Measurements from ENCODE around the gene NF1. TPM values are rescaled to one million over a fixed set of nuclear protein-coding genes. Genes with fewer than 3 reads are reported as not detected.
"Not testable (repeated sequence)": the region's sequence is repeated elsewhere in the genome, so short reads cannot be mapped to it uniquely, and the experiment has no call there.

The NF1 gene
- total RNA-seq, 2 donors from 2014 or later: 62.3 to 68.0 TPM

DNA sequence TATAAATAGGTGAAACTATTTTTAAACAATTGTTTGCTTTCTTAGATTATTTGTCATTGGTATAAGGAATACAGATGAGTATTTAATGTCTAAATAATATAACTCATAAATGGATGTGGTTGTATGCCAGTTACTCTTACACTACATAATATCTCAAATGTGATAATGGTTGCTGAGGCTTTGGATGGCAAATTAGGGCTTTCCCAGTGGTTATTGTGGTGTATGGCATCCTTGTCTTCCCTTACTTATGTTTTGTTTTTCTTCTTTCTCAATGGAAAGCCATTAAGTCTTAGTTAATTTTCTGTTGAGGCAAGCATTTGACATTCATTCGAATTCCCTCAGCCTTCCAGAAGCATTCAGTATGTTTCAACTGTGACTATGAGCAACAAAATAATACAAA, 191.8 kb downstream of the NF1 start:
- intact Hi-C loops (cut with DNase I): no loop called here
- no peaks in the 10 kb centered on the region for H3K4me1 ChIP-seq (replicated peaks)
- no peaks in the 10 kb centered on the region for H3K9me3 ChIP-seq
- 89% methylated on average over 1 of the region's 1 CpG for WGBS
- no peak for DNase-seq (ENCODE audit: low spot score)
- no peak for TF ChIP-seq POLR2A (IDR thresholded peaks at IDR 0.05)
- TF ChIP-seq, protein P1, sequence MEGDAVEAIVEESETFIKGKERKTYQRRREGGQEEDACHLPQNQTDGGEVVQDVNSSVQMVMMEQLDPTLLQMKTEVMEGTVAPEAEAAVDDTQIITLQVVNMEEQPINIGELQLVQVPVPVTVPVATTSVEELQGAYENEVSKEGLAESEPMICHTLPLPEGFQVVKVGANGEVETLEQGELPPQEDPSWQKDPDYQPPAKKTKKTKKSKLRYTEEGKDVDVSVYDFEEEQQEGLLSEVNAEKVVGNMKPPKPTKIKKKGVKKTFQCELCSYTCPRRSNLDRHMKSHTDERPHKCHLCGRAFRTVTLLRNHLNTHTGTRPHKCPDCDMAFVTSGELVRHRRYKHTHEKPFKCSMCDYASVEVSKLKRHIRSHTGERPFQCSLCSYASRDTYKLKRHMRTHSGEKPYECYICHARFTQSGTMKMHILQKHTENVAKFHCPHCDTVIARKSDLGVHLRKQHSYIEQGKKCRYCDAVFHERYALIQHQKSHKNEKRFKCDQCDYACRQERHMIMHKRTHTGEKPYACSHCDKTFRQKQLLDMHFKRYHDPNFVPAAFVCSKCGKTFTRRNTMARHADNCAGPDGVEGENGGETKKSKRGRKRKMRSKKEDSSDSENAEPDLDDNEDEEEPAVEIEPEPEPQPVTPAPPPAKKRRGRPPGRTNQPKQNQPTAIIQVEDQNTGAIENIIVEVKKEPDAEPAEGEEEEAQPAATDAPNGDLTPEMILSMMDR (IDR thresholded peaks at IDR 0.05): no peak
- no peak for TF ChIP-seq POLR2AphosphoS5 (IDR thresholded peaks at IDR 0.05)
- no peak overlapping the region for H3K4me3 ChIP-seq
- no peaks in the 10 kb centered on the region for H3K27me3 ChIP-seq (replicated peaks; ENCODE audit: insufficient read depth)
- H3K36me3 ChIP-seq: no peaks in the 10 kb centered on the region
- H3K27ac ChIP-seq: no peak overlapping the region

DNA sequence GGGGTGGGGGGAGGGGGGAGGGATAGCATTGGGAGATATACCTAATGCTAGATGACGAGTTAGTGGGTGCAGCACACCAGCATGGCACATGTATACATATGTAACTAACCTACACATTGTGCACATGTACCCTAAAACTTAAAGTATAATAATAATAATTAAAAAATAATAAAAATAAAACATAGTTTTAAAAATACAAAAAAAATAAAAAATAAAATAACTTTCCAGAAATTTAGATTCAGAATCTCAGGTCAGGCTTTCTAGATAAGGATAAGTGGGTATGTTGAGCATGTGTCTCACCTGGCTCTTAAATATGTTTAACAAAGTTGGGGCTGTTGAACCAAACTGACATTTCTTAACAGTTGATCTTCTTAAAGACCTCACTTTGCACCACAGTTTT, 193.2 kb downstream of the NF1 start:
- H3K36me3 ChIP-seq; H3K27me3 ChIP-seq (replicated peaks; ENCODE audit: insufficient read depth); H3K4me3 ChIP-seq; H3K9me3 ChIP-seq; H3K4me1 ChIP-seq (replicated peaks); DNase-seq (ENCODE audit: low spot score); intact Hi-C loops (cut with DNase I); H3K27ac ChIP-seq: not testable (repeated sequence)
- WGBS: 100% methylated on average over 1 of the region's 1 CpG

DNA sequence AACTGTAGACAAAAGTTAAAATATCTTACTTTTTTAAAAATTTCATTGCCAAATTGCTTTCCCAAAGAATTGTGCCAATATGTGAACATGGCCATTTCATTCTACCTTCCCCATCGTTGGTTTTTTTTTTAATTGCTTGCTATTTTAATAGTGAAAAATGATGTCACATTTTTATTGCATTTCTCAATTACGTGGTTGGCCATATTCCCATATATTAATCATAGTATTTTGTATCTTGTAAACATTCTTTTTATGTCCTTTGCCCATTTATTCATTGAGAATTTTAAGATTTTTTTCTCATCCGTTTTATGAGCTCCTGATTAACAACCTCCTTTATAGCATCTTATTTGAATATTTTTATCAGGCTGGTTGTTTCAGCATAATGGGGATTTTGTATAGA, 195.0 kb downstream of the NF1 start:
- 38% methylated on average over 3 of the region's 3 CpGs for WGBS
- no peak for DNase-seq (ENCODE audit: low spot score)

DNA sequence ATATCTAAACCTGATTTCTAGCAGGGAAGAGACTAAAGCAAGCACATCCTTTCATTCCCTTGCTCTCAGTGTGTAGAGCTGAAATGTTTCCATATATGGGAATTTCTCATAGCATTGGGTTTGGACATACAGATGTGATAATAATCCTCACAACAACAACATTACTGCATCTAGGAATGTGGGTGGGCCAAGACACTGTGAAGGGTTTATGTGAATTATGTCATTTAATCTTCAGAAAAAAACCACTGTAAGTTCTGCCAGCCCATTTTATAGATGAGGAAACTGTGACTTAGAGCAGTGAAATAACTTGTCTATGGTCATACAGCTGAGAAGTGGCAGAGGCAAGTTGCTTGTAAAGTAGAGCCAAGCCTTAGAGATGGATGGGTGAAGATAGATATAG, 197.0 kb downstream of the NF1 start:
- DNase-seq (ENCODE audit: low spot score): no peak
- intact Hi-C loops (cut with DNase I): no loop called here
- TF ChIP-seq POLR2A (IDR thresholded peaks at IDR 0.05): no peak
- TF ChIP-seq, protein P1 (IDR thresholded peaks at IDR 0.05): no peak
- no peak for TF ChIP-seq POLR2AphosphoS5 (IDR thresholded peaks at IDR 0.05)
- no peaks in the 10 kb centered on the region for H3K27me3 ChIP-seq (replicated peaks; ENCODE audit: insufficient read depth)
- no peaks in the 10 kb centered on the region for H3K9me3 ChIP-seq
- H3K4me1 ChIP-seq (replicated peaks): no peaks in the 10 kb centered on the region
- H3K27ac ChIP-seq: no peak overlapping the region
- no peaks in the 10 kb centered on the region for H3K36me3 ChIP-seq
- no peak overlapping the region for H3K4me3 ChIP-seq

More for the DNA sequence above, 195.0 kb downstream of the NF1 start:
- no peaks in the 10 kb centered on the region for H3K9me3 ChIP-seq
- no peaks in the 10 kb centered on the region for H3K4me1 ChIP-seq (replicated peaks)
- intact Hi-C loops (cut with DNase I): no loop called here
- TF ChIP-seq, protein P1 (IDR thresholded peaks at IDR 0.05): no peak
- TF ChIP-seq POLR2A (IDR thresholded peaks at IDR 0.05): no peak
- TF ChIP-seq POLR2AphosphoS5 (IDR thresholded peaks at IDR 0.05): no peak
- H3K36me3 ChIP-seq: no peaks in the 10 kb centered on the region
- H3K4me3 ChIP-seq: no peak overlapping the region
- H3K27me3 ChIP-seq (replicated peaks; ENCODE audit: insufficient read depth): no peaks in the 10 kb centered on the region
- no peak overlapping the region for H3K27ac ChIP-seq

DNA sequence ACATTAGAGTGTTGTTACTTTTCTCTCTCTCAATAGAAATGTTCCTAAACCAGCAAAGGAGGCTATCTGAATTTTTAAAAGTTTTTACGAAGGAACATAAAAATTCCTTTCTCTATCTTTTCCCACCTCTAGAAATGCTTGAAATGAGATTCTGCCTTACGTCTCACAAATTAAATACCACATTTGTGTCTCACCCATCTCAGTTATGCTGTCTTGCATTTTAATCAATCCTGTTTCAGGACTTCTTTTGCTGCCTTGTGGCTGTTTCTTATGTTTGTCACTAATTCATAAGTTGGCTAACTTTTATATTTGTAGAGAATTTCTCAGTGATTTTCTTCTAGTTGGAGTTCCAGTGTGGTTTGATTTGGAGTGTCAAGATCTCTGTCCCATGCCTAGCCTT, 198.8 kb downstream of the NF1 start:
- Histone ChIP-seq H3K27me3 (replicated peaks; ENCODE audit: insufficient read depth) (no peaks in the 10 kb centered on the region), H3K9me3 (no peaks in the 10 kb centered on the region), H3K4me3 (no peak overlapping the region), H3K4me1 (replicated peaks) (no peaks in the 10 kb centered on the region), H3K36me3 (no peaks in the 10 kb centered on the region), H3K27ac (no peak overlapping the region)
- intact Hi-C loops (cut with DNase I): no loop called here
- WGBS: 89% methylated on average over 2 of the region's 2 CpGs
- no peak for DNase-seq (ENCODE audit: low spot score)
- TF ChIP-seq POLR2A (IDR thresholded peaks at IDR 0.05) (no peak), POLR2AphosphoS5 (IDR thresholded peaks at IDR 0.05) (no peak)
- TF ChIP-seq, protein P1 (IDR thresholded peaks at IDR 0.05): no peak

All from prostate gland (tissue), 2 donors.